Spleen (tissue), 7 donors: Measurements from ENCODE around the gene ZFYVE28.

ENCODE experiments used
- CTCF ChIP-seq, 11 experiments: fragments of 200-600 bp in 7 of 11; fragments of 450-650 bp in 4 of 11; sonication (generic) in 4 of 11; IDR thresholded peaks in 8 of 11; conservative IDR thresholded peaks in 3 of 11; 1 replicate in 7 of 11; 2 replicates in 4 of 11; pipeline versions ENCODE4 v1.4.0 to v1.8.0; 2016 to 2021; ENCODE audit warnings: antibody characterized with exemption in 11 of 11, inconsistent platforms in 4 of 11, mild to moderate bottlenecking in 1 of 11
- POLR2A ChIP-seq, 3 donors: fragments of 450-650 bp; IDR thresholded peaks; one replicate each; pipeline ENCODE4 v1.5.1; 2017; ENCODE audit warnings: antibody characterized with exemption in 3 of 3, mild to moderate bottlenecking in 1 of 3
- donor health status: DM: no; HTN: no; CAD: no; lungs with moderate emphysema.
- donor health status: DM: no; HTN: no; CAD: no.
- donor health status: DM: no; HTN: no; CAD: no.

GRCh38 chr4:2305766-2306501 lies 112.5 kb downstream of the ZFYVE28 start:
- no peak for TF ChIP-seq POLR2A (IDR thresholded peaks at IDR 0.05)
- no peak for TF ChIP-seq CTCF (IDR thresholded peaks at IDR 0.05 in 8 of 11, conservative IDR thresholded peaks at IDR 0.05 in 3 of 11)
